T-helper 1 cell treated with Interleukin-12 subunit alpha and Interleukin-12 subunit beta and Interleukin-4 antibody, amounts not matched to agents 30 μg/mL and 1 μg/mL, for 36 hours (primary cell): Measurements from ENCODE around the gene RPS16.
A peak's percentile ranks its signal among the peaks of the same experiment; 100 is the strongest.
"Not testable (repeated sequence)": the region's sequence is repeated elsewhere in the genome, so short reads cannot be mapped to it uniquely, and the experiment has no call there.

ENCODE experiments used
- H3K27ac Mint-ChIP-seq: one replicate; pipeline ENCODE4 v1.8.0; 2021; ENCODE audit warnings: mild to moderate bottlenecking, mixed read lengths
- H3K27me3 Mint-ChIP-seq: one replicate; pipeline ENCODE4 v1.8.0; 2021; ENCODE audit warnings: low read depth, mixed read lengths
- H3K36me3 Mint-ChIP-seq: one replicate; pipeline ENCODE4 v1.8.0; 2021; ENCODE audit warnings: low read depth, mixed read lengths
- H3K4me1 Mint-ChIP-seq: one replicate; pipeline ENCODE4 v1.8.0; 2021; ENCODE audit warnings: low read depth, mixed read lengths
- H3K4me3 Mint-ChIP-seq: one replicate; pipeline ENCODE4 v1.8.0; 2021; ENCODE audit warnings: mild to moderate bottlenecking, moderate library complexity, mixed read lengths
- H3K9me3 Mint-ChIP-seq: one replicate; pipeline ENCODE4 v1.8.0; 2021; ENCODE audit warnings: mixed read lengths

The RPS16 gene

DNA sequence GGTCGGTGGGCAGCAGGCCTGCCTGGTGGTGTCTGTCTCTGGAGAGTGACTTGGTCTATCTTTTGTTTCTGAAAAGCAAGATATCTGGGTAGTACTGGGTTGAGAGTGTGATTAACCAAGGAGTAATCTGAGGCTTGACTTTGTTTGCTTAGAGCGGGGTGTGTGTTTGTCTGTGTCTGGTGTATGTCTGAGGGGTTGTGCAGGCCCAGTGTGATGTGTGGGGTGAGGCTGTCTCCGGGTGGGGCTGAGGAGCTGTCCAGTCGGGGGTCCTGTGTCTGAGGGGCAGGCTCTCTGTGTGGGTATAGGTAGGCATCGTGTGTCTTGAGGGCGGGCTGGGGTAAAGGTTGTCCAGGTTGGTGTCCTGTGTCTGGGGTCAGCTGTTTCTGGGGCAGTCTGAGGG is 33.8 kb upstream of the RPS16 start:
- Mint-ChIP-seq H3K9me3 (no peaks in the 10 kb centered on the region), H3K27me3 (no peaks in the 10 kb centered on the region), H3K4me1 (peaks cover 7% of the 10 kb centered on the region), H3K36me3 (peaks cover 65% of the 10 kb centered on the region), H3K4me3 (no peak overlapping the region), H3K27ac (no peak overlapping the region)

DNA sequence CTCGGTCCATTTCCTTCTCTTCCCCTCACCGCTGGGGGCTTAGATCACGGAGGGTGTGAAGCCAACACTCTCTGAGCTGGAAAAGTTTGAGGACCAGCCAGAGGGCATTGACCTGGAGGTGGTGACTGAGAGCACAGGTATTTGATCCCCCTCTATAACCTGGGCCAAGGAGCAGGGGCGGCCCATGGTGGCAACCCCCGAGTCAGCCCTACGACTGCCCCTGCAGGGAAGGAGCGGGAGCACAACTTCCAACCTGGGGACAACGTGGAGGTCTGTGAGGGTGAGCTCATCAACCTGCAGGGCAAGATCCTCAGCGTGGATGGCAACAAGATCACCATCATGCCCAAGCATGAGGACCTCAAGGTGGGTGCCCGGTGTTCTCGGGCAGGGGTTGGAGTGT is 33.3 kb upstream of the RPS16 start:
- no peak overlapping the region for H3K4me3 Mint-ChIP-seq
- no peaks in the 10 kb centered on the region for H3K9me3 Mint-ChIP-seq
- H3K27ac Mint-ChIP-seq, result no peak overlapping the region
- peaks cover 61% of the 10 kb centered on the region for H3K36me3 Mint-ChIP-seq
- no peaks in the 10 kb centered on the region for H3K27me3 Mint-ChIP-seq
- H3K4me1 Mint-ChIP-seq, result peaks cover 5% of the 10 kb centered on the region

DNA sequence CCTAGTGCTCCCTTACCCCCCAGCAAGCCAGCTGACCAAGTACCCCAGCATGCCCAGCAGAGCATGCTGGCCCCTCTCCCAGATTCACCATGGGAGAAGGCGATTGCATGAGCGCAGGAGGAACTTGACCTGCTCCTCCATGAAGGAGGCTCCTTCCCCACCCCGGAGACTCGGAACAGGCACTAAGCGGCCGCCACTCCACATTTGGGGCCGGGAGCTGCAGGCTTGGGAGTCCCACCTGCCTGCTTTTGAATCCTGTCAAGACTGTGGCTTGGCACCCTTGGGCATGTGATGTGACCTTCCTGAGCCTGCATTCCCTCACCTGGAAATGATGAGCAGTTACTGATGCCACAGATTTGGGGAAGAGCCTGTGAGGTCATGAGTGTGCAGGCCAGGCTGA is 32.2 kb upstream of the RPS16 start:
- Mint-ChIP-seq H3K4me1 (peaks cover 5% of the 10 kb centered on the region), H3K9me3 (no peaks in the 10 kb centered on the region), H3K27me3 (no peaks in the 10 kb centered on the region), H3K36me3 (peaks cover 62% of the 10 kb centered on the region), H3K27ac (no peak overlapping the region), H3K4me3 (no peak overlapping the region)

DNA sequence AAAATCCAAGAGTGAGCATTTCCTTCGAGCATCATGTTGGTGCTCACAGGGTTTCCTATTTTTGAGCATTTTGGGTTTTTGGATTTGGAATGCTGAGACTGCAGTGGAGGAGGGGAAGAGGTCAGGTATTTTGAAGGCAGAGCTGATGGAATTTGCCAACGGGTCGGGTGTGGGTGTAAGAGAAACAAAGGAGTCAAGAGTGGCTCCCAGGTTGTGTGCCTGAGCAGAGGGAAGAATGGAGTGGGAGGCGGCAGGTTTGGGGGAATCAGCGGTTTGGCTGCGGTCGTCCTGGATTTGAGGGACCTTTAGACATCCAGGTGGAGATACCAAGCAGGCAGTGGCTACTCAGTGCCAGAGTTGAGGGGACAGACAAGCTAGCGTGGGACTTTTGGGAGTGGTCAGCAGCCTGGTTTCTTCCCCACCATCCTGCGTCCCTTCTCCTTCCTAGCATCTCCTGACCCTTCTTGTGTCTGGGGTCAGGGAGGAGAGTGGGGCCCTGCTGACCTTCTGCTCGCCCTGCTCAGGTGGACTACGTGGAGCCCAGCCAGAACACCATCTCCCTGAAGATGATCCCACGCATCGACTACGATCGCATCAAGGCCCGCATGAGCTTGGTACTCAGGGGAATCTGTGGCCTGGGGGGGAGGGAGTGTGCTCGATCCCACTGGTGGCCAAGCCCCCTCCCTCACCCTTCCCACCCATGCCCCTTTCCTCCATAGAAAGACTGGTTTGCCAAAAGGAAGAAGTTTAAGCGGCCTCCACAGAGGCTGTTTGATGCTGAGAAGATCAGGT is 30.4 kb upstream of the RPS16 start:
- Mint-ChIP-seq H3K4me1 (peaks cover 3% of the 10 kb centered on the region), H3K4me3 (no peak overlapping the region), H3K27me3 (no peaks in the 10 kb centered on the region), H3K27ac (no peak overlapping the region), H3K9me3 (no peaks in the 10 kb centered on the region), H3K36me3 (peaks cover 58% of the 10 kb centered on the region)

DNA sequence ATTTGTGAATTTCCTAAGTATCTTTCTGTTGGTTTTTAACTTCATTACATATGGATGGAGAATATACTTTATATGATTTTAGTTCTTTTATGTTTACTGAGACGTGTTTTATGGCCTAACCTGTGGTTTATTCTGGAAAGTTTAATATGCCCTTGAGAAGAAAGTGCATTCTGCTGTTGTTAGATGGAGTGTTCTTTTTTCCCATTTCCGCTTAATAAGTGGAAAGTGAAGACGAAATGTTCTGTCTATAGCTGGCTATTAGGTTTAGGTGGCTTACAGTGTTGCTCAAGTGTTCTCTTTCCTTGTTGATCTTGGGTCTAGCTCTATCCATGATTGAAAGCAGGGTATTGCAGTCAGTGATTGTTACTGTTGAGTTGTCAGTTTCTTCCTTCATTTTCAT is 27.7 kb upstream of the RPS16 start:
- peaks cover 46% of the 10 kb centered on the region for H3K36me3 Mint-ChIP-seq
- H3K4me1 Mint-ChIP-seq, result no peaks in the 10 kb centered on the region
- H3K27ac Mint-ChIP-seq, result no peak overlapping the region
- no peaks in the 10 kb centered on the region for H3K9me3 Mint-ChIP-seq
- H3K27me3 Mint-ChIP-seq, result no peaks in the 10 kb centered on the region
- no peak overlapping the region for H3K4me3 Mint-ChIP-seq

DNA sequence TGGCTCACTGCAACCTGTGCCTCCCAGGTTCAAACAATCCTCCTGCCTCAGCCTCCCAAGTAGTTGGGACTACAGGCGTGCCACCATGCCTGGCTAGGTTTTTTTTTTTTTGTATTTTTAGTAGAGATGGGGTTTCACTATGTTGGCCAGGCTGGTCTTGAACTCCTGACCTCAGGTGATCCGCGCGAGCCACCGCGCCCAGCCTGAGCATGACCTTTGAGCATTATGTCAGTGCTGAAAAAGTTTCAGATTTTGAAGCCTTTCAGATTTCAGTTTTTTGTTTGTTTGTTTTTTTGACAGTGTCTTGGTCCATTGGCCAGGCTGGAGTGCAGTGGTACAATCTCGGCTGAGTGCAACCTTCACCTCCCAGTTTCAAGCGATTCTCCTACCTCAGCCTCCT is 15.5 kb upstream of the RPS16 start:
- H3K27ac Mint-ChIP-seq, H3K9me3 Mint-ChIP-seq, H3K4me3 Mint-ChIP-seq, H3K27me3 Mint-ChIP-seq: not testable (repeated sequence)
- Mint-ChIP-seq H3K4me1 (peaks cover 52% of the 10 kb centered on the region), H3K36me3 (peaks cover 41% of the 10 kb centered on the region)

DNA sequence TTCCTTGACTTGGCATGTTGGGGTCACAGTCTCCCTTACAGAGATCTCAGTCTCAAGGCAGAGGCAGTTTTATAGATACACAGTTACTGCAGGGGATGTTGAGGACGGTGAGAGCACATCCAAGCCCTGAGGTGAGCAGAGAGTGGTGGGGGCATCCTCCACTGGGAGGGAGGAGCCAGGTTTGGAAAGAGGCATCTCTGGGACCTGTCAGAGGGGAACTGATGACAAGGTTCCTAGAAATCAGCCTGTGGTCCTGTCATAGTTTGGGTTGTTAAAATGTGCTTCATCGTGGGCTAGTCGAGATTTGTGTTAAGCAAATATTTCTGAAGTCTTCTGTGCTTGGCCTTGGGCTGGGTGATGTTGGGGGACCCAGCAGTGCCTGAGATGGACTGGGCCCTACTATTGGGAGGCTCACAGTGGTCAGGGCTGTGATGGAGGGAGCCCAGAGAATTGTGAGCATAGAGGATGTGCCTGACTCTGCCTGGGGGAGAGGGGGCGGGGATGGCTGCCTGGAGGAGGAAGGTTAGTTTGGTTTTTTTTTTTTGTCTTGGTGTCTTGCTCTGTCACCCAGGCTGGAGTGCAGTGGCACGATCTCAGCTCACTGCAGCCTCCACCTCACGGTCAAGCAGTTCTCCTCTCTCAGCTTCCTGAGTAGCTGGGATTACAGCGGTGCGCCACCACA is 13.5 kb upstream of the RPS16 start:
- Mint-ChIP-seq H3K27ac (peak overlapping the region; percentile 87), H3K36me3 (peaks cover 49% of the 10 kb centered on the region), H3K4me1 (peaks cover 61% of the 10 kb centered on the region), H3K4me3 (peak overlapping the region; percentile 64), H3K27me3 (no peaks in the 10 kb centered on the region), H3K9me3 (no peaks in the 10 kb centered on the region)

DNA sequence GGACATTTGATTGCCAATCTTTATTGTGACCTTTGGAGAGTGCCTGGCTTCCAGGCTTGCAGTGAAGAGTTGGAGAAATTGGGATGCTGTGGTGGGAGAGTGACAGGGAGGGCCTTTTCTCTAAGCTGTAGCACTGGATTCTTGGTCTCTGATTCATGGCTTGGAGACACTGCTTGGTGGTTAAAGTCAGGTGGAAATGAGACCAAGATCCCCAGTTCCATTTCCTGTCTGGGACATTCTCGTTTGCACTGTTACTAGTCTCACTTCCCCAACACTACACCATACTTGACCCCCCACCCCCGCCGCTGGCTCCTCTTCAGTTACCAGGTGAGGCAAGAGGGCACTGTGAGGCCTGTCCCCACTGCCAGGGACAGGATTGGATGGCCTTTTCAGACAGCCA is 12.5 kb upstream of the RPS16 start:
- H3K36me3 Mint-ChIP-seq, result peaks cover 49% of the 10 kb centered on the region
- H3K27me3 Mint-ChIP-seq, result no peaks in the 10 kb centered on the region
- H3K4me1 Mint-ChIP-seq, result peaks cover 61% of the 10 kb centered on the region

DNA sequence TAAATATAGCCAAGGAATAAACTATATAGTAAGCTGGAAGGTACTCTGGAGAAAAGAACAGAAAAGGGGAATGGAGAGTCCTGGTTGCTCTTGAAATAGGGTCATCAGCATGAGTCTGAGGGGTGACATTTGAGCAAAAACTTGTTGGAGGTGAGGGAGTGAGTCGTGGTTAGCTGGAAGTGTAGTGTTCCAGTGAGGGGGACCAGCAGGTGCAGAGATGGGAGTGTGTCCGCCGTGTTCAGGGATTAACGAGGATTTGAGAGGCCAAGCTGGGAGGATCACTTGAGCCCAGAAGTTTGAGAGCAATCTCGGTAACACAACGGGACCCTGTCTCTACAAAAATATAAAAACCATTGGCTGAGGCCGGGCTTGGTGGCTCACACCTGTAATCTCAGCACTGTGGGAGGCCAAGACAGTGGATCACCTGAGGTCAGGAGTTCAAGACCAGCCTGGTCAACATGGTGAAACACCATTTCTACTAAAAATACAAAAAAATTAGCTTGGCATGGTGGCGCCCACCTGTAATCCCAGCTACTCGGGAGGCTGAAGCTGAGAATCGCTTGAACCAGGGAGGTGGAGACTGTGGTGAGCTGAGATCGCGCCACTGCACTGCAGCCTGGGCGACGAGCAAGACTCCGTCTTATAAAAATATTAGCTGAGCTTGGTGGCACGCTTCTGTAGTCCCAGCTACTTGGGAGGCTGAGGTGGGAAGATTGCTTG is 10.8 kb upstream of the RPS16 start:
- H3K36me3 Mint-ChIP-seq, result peaks cover 33% of the 10 kb centered on the region
- no peaks in the 10 kb centered on the region for H3K9me3 Mint-ChIP-seq
- peak overlapping the region; percentile 97 for H3K27ac Mint-ChIP-seq
- peak overlapping the region; percentile 97 for H3K4me3 Mint-ChIP-seq
- H3K27me3 Mint-ChIP-seq, result no peaks in the 10 kb centered on the region
- peaks cover 49% of the 10 kb centered on the region for H3K4me1 Mint-ChIP-seq

More for the DNA sequence above, 12.5 kb upstream of the RPS16 start:
- Mint-ChIP-seq H3K4me3 (peak overlapping the region; percentile 63), H3K9me3 (no peaks in the 10 kb centered on the region), H3K27ac (peak overlapping the region; percentile 82)

DNA sequence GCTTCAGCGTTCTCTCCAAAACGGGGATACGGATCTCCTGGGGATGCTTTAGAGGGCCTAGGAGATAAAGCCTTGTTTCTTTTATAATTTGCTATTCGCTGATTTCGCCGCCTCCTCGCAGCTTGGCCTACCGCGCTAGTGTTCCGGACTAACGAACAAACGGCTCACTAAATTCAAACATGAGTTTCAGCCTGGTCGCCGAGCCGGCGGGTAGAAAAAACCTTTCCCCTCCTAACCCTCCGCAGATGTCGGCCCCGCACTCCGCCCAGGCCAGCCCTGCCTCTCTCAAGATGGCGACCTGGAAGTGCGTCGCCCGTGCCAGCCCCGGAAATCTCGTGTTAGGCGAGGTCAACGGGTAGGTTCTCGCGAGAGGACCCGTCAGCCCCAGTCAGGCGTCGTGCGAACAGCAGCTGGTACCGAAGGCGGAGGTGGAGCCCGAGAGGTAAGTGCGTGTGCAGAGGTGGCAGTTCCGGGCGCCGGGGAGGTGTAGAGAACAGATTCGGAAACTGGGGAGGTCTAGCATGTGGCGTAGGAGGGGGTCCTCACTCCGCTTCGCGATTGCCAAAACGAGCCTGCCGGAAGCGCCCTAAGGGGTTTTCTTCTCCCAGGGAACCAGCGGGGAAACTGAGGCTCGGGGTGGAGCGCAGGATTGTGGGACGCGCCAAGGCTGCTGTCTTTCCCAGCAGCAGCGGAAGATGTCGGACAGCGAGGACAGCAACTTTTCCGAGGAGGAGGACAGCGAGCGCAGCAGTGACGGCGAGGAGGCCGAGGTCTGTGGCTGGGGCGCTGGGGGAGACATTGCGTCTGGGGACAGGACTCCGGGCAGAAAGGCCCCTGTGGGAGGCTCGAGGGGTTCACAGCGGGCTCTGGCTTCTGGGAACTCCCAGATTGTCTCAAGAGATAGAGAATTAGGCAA is 9.7 kb upstream of the RPS16 start, which contains the start of gene SUPT5H:
Gene SUPT5H (plus strand): TSS at position 387 of the 916 bp plus-strand sequence. CDS start 309 bp downstream, at position 696.
- Mint-ChIP-seq H3K4me1 (peaks cover 45% of the 10 kb centered on the region), H3K9me3 (no peaks in the 10 kb centered on the region), H3K36me3 (peaks cover 32% of the 10 kb centered on the region), H3K27ac (peak within 1 kb of the TSS; percentile 97), H3K27me3 (no peaks in the 10 kb centered on the region), H3K4me3 (peak within 1 kb of the TSS; percentile 97)

DNA sequence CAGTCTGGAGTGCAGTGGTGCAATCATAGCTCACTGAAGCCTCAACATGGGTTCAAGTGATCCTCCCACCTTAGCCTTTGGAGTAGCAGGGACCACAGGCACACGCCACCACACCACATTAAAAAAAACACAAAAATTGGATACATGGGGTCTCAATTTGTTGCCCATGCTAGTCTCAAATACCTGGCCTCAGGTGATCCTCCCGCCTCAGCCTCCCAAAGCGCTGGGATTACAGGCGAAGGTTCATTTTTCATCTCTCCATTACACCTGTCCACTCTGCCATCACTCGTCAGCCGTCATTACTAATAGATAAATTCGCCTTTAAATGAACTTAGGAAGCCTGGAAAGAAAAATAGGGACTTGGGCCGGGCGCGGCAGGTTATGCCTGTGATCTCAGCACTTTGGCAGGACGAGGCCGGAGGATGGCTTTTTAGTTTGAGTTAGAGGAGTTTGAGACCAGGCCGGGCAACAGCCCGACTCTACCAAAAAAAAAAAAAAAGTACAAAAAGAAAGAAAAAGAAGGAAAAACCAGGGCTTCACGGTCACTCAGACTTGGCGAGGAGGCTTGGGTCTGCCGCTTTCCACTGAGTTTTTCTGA is 8.9 kb upstream of the RPS16 start:
- Mint-ChIP-seq H3K4me1 (peaks cover 41% of the 10 kb centered on the region), H3K36me3 (peaks cover 29% of the 10 kb centered on the region), H3K9me3 (no peaks in the 10 kb centered on the region), H3K27me3 (no peaks in the 10 kb centered on the region), H3K4me3 (peak overlapping the region; percentile 97), H3K27ac (peak overlapping the region; percentile 97)

DNA sequence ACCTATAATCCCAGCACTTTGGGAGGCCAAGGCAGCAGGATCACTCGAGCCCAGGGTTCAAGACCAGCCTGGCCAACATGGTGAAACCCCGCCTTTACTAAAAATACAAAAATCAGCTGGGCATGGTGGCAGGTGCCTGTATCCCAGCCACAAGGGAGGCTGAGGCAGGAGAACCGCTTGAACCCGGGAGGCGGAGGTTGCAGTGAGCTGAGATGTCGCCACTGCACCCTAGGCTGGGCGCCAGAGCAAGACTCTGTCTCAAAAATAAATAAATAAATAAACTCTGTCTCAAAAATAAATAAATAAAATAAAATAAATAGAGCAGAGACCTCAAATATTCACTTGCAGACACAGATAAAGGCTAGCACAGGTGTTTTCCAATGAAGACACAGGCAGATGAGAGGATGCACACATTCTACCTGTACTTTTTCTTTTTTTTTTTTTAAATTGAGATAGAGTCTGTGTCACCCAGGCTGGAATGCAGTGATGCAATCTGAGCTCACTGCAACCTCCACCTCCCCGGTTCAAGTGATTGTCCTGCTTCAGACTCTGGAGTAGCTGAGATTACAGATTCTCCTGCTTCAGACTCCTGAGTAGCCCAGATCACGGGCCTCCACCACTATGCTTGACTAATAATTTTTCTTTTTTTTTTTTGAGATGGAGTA is 2.7 kb upstream of the RPS16 start:
- no peak overlapping the region for H3K4me3 Mint-ChIP-seq
- no peaks in the 10 kb centered on the region for H3K9me3 Mint-ChIP-seq
- peaks cover 18% of the 10 kb centered on the region for H3K36me3 Mint-ChIP-seq
- H3K27me3 Mint-ChIP-seq, result peaks cover 3% of the 10 kb centered on the region
- H3K4me1 Mint-ChIP-seq, result peaks cover 29% of the 10 kb centered on the region
- H3K27ac Mint-ChIP-seq, result no peak overlapping the region

DNA sequence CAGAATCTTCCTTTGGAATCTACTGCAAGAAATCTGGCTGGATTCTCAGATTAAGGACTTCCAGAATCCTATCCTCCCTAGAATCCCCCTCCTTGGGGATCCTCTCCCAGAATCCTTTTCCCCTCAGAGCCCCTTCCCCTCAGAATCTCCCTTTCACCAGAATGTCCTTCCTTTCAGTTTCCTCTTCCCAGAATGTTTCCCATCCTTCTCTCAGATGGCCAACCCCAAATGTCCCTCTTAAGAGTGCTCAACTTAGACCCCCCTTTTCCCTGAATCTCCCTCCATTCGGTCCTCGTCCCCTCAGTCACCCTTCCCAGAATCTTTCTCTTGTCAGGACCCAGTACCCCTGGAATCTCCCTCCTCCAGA is 584 bp upstream of the RPS16 start:
- H3K4me3 Mint-ChIP-seq, result peak overlapping the region; percentile 99
- H3K4me1 Mint-ChIP-seq, result peaks cover 36% of the 10 kb centered on the region
- H3K27me3 Mint-ChIP-seq, result peaks cover 3% of the 10 kb centered on the region
- no peaks in the 10 kb centered on the region for H3K9me3 Mint-ChIP-seq
- peaks cover 30% of the 10 kb centered on the region for H3K36me3 Mint-ChIP-seq
- H3K27ac Mint-ChIP-seq, result peak overlapping the region; percentile 98
